Activated CD4-positive, alpha-beta T cell treated with anti-CD3 and anti-CD28 coated beads, Interleukin-2, amount 50 U/mL, for 1 hour (primary cell): Measurements from ENCODE around the gene PLCB1.
"Not testable (repeated sequence)": the region's sequence is repeated elsewhere in the genome, so short reads cannot be mapped to it uniquely, and the experiment has no call there.

ENCODE experiments used
- DNase-seq: peaks from one replicate; pipeline ENCODE4 v3.0.0-alpha.2; 2020

Gene PLCB1

GRCh38 chr20:8562356-8562755 lies 430.3 kb downstream of the PLCB1 start:
- DNase-seq = no peak

DNA sequence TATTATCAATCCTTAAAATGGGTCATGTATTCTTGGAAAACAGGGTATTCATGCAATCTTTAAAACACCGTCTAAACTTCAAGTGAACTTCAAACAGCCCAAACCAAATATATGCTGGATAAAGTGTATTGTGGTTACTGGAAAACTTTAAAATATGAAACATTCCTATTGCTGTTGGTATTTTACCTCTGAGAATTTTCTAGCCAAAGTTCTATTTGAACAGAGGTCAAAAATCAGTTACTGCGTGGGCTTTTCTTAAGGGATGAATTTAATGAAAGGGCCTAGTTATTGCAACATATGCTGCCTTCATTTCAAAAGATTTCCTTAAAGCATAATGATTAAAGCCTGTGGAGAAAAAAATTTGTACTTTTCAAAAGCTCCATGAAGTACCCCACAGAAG lies 436.0 kb downstream of the PLCB1 start:
- no peak for DNase-seq

DNA sequence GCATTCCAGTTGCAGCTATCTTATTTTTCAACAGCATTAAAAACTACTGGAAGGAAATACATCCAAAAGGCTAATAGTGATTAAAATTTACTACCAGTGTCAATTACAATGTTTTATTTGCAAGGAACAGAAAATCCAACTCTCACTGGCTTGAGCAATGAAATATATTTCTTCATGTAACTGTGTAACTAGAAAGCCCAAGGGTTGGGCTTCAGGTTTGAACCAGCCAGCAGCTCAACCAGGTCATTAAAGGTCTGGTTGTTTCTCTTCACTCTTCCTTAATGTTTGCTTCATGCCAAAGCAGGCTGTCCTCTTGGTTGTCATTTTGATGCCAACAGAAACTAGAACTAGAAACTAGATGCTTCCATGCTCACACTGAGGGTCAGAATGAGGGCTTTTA lies 437.7 kb downstream of the PLCB1 start:
- no peak for DNase-seq

- DNase-seq = no peak
These were observed 439.5 kb downstream of the PLCB1 start for GRCh38 chr20:8571611-8572010.

DNA sequence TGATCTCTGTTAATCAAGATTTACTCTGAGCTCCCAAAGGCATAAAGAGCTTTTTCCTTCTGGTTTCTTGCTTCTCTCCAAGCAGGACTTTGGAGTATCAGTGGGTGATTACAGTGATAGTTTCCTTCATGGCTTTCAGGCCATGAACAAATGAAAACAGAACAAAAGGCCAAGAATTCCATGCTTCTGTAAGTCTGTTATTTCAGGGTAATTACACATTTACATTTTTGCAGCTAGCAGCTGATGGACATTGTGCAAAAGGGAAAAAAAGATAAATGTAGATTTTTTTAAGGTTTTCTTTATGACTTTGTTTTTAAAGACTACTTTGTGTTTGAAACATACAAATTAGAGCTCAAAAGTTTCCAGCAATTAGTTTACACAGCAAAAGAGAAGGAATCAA lies 441.6 kb downstream of the PLCB1 start:
- DNase-seq = no peak

DNA sequence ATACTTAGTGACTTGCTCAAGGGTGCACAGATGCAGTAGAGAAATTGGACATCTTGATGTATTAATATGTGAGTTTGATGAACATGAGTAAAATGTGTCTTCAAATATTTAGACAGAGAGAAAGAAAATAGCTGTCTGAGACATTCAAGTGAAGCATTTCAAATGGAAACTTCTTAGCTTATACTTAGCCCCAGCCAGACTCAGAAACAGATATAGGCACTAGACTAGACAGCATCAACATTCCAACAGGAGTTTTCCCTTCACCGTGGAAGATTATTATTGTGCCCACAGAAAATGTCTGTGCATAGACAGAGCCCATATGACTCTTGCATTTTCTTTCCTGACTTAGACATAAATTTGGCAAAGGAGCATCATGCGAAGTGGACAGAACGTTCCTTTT lies 443.0 kb downstream of the PLCB1 start:
- no peak for DNase-seq

DNA sequence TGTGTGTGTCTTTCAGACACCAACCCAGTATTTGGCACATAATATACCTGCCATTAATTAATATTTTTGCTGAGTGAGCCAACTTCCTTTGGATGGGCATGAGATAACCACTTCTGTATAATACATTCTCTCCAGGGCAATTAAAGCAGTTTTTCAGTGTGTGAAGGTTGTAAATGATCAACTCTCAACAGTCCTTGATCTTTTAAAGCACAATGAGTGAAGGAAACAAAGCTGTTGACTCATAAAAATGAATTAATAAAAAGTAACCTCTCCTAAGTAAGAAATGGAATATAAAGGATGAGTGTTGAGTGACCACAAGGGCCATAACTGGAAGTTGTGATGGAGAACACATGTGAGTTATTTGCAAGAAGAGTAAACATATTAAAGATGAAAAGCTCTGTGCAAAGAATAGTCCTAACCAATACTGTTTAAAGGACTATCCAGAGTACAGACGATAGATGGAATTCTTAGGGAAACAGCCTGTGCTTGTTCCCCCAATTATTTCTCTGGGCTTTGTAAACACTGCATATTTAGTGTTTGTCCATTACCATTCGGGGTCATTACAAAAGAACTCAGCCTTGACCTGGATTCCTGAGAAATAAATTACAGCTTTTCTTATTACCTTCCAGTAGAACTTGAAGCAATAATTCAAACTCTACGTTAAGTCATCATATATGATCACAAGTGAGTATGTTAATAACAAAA lies 446.2 kb downstream of the PLCB1 start:
- DNase-seq = no peak

- no peak for DNase-seq
These were observed 447.0 kb downstream of the PLCB1 start for GRCh38 chr20:8579035-8579434.

DNA sequence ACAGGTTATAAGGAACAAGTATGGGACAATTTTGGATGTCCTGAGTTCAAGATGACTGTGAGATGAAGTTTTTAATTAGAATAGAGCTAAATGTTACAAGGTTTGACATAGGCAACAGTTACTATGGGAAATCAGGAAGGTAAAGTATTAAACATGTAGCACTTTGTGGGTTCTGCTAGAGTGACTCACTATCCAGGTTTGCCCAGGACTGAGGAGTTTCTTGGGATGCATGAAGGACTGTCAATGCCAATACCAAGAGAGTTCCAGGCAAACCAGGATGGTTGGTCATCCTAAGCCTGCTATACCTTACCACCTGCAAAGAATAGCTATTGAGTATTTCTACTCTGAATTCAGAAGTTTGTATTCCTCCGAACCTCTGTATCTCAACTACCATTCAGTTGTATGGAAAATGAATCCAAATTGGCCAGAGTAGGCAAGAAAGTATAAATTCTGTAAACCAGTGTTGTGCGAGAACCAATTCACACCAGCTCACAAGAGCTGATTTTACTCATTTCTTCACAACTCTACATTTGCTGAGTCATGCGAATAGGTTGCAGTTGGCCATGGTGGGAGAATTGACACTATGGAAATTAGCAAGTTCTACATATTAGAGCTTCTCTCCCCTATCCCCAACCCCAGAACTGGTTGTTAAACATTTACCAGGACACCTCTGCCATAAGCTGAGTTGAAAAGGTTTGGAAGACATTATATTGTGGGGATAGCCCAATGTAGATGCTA lies 449.5 kb downstream of the PLCB1 start:
- no peak for DNase-seq

DNA sequence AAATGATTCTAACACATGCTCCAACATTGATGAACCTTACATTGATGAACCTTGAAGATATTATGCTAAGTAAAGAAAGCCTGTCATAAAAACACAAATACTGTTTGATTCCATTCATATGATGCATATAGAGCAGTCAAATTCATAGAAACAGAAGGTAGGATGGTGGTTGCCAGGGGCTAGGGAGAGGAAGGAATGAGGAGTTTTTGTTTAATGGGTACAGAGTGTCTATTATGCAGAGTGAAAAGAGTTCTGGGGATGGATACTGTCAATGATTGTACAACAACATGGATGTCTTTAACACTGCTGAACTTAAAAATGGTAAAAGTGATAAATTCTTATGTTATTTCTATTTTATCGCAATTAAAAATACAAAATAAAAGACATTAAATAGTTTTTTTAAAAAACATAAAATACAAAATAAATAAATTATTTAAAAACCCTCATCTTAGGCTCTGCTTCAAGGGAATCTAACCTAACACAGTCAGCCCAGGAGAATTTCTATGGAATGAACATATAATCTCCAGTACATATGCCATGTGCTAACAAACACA lies 451.0 kb downstream of the PLCB1 start:
- no peak for DNase-seq

DNA sequence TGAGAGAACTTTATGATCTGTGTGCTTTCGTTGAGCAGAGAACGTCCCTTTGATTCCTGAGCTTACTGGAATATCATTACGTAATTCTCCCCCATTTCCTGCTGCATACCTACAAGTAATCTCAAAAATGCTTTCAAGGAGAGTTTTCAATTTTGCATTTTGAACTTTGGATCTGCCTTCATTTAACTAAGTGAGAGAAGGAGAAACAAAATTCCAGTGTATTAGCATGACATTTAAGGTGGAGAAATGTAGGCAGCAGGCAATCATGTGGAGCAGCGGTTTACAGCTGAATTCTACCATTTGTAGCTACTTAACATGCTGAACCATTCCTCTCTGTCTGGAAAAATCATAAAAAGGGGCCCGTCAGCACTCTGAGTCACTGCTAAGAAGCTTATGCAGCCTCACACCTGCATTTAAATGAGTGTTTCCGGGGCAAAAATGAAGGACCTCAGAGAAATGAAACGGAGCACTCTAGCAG lies 451.5 kb downstream of the PLCB1 start:
- no peak for DNase-seq

DNA sequence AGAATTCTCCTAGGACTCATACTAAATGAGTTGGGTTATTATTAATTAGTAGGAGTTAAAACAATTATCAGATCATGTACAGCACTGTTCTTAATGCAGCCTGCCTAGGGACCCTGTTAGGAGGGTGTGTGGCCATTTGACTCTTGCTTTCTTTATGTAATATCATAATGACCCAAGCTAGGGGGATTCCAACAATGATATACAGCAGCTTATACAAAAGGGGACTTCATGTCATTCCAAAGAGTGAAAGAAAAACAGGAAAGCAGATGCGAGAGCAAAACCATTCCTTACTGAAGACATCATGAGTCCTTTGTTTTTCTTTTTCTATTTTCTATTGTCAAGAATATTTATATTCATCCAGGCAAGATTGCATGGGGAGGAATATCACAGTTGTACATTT lies 455.2 kb downstream of the PLCB1 start:
- no peak for DNase-seq

GRCh38 chr20:8587810-8588209 lies 455.7 kb downstream of the PLCB1 start:
- no peak for DNase-seq

DNA sequence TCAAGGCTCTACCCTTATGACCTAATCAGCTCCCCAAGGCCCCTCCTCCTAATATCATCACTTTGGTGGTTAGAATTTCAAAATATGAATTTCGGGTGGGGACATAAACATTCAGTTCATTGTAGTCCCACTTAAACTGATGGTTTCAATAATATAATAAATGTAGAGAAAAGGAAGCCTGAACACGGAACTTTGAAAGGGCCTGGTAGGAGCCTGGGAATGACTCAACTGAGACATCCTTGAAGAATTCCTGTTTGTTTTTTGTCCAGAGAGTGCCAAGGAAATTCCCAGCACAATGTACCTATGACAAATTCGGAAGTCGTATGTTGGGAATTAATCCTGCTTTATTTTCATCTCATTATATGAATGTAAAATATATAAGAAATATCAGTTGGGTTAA lies 457.9 kb downstream of the PLCB1 start:
- DNase-seq = no peak

GRCh38 chr20:8600910-8601541 lies 469.0 kb downstream of the PLCB1 start:
- DNase-seq = not testable (repeated sequence)

DNA sequence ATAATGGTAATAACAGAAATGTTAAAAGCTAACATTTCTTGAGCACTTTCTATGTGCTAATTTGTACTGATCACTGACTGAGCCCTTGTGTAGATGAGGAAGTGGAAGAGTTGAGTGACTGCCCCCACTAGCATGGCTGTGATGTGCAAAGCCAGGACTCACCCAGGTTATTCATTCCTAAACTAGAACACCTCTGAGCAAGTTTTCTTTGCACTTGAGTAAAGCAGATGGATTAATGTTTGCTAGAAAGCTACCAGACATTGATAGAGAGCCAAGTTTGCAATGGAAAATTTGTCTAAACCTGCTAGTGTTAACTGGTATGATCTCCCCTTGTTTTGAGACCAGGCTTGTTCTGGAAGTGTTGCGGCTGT lies 469.5 kb downstream of the PLCB1 start:
- no peak for DNase-seq

GRCh38 chr20:8602389-8603116 lies 470.5 kb downstream of the PLCB1 start:
- no peak for DNase-seq

GRCh38 chr20:8608470-8608869 lies 476.4 kb downstream of the PLCB1 start:
- no peak for DNase-seq

GRCh38 chr20:8616792-8617191 lies 484.7 kb downstream of the PLCB1 start:
- no peak for DNase-seq

GRCh38 chr20:8621001-8621400 lies 488.9 kb downstream of the PLCB1 start:
- DNase-seq = no peak

- no peak for DNase-seq
These were observed 492.0 kb downstream of the PLCB1 start for GRCh38 chr20:8624046-8624445.

- no peak for DNase-seq
These were observed 492.6 kb downstream of the PLCB1 start for GRCh38 chr20:8624616-8625015.

- no peak for DNase-seq
These were observed 495.4 kb downstream of the PLCB1 start for GRCh38 chr20:8627340-8628004.
